C4-2B (cell line): ENCODE results near the gene D2HGDH.
"Not testable (repeated sequence)": the region's sequence is repeated elsewhere in the genome, so short reads cannot be mapped to it uniquely, and the experiment has no call there.

Experiments
- H3K27ac ChIP-seq: fragments of 450-650 bp; 2 replicates; pipeline ENCODE4 v1.5.1; 2017
- ZFX ChIP-seq: fragments of 450-650 bp; IDR thresholded peaks from 2 replicates; pipeline ENCODE4 v1.6.1; 2017
- TF ChIP-seq, protein P1 (sequence below): fragments of 450-650 bp; conservative IDR thresholded peaks from 2 replicates; pipeline ENCODE4 v1.5.1; 2017; ENCODE audit warnings: mild to moderate bottlenecking

D2HGDH gene

DNA sequence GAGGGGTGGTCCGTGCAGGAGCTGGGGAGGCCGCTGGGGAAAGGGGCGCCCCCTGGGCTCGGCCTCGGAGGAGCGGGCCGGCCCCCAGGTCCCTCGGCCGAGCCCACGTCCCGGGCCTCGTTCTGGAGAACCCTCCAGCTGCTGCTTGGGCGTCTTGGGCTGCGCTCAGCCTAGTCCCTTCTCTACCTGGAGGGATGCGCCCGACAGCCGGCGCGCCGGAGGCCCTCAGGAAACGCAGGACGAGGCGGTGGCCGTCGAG lies 293 bp upstream of the D2HGDH start:
- TF ChIP-seq ZFX: no peak
- TF ChIP-seq, protein P1, sequence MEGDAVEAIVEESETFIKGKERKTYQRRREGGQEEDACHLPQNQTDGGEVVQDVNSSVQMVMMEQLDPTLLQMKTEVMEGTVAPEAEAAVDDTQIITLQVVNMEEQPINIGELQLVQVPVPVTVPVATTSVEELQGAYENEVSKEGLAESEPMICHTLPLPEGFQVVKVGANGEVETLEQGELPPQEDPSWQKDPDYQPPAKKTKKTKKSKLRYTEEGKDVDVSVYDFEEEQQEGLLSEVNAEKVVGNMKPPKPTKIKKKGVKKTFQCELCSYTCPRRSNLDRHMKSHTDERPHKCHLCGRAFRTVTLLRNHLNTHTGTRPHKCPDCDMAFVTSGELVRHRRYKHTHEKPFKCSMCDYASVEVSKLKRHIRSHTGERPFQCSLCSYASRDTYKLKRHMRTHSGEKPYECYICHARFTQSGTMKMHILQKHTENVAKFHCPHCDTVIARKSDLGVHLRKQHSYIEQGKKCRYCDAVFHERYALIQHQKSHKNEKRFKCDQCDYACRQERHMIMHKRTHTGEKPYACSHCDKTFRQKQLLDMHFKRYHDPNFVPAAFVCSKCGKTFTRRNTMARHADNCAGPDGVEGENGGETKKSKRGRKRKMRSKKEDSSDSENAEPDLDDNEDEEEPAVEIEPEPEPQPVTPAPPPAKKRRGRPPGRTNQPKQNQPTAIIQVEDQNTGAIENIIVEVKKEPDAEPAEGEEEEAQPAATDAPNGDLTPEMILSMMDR: peak; percentile 18
- peak overlapping the region; percentile 95 for H3K27ac ChIP-seq

DNA sequence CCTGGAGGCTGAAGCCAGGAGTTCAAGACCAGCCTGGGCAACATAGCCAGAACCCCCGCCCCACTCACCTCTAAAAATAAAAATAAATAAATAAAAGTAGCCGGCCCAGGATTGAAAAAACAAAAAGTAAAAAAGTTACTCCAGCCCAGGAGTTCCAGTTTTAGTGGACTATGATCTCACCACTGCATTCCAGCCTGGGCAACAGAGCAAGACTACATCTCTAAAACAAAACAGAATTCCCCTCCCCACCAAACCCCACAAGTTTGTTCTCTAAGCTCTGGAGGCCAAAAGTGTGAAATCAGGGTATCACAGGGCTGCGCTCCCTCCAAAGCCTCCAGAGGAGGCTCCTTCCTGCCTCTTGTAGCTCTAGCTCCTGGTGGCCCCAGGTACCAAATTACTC lies 1.7 kb downstream of the D2HGDH start:
- TF ChIP-seq, protein P1: no peak
- TF ChIP-seq ZFX: no peak
- H3K27ac ChIP-seq: peak overlapping the region; percentile 95; the same call in 1 of the 2 replicates

DNA sequence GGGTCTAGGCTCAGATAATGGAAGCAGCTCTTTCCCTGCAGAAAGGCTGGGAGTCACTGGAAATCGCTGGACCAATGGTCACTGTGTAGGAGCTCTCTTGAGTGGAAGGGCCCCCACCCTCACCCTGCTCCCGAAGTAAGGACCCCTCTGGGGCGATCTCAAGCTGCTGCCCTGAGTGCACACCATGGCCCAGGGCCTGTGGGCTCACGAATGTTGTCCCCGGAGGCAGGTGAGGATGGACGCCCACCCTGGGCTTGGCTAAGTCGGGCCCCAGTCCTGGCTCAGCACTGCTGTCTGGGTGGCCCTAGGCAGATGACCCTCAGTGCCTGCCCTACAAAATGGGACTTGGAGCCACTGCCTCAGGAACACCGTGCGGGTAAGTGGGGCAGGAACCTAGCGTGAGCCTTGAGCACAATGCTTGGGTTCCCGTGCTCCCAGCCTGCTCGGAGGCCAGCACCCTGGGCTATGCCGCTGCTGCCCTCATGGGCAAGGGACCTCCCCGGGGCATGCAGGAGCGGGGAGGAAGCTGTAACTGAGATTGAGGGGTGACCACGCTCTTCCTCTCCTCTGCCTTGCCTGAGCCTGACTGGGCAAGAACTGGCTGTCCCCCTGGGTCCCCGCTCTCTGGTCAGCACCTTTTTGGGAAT lies 3.7 kb downstream of the D2HGDH start:
- TF ChIP-seq, protein P1: no peak
- no peak for TF ChIP-seq ZFX
- H3K27ac ChIP-seq: no peak overlapping the region

DNA sequence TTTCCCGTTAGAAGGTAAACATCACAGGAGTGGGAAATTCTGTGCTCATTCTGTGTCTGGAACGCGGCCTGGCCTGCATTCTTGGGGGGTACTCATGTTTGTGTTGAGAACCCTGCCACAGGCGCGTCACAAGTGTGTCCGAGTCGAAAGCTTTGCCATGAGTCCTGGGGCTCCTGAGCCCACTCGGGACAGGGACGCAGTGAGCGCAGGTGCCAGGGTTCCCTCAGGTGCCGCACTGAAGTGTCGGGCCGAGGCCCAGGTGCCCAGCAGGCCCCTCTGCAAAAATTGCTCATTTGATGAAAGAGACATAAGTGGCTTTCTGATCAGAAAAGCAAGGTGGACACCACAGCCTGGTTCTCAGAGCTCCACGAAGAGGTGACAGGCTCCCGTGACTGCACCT lies 4.7 kb downstream of the D2HGDH start:
- TF ChIP-seq ZFX: no peak
- TF ChIP-seq, protein P1: no peak
- no peak overlapping the region for H3K27ac ChIP-seq

DNA sequence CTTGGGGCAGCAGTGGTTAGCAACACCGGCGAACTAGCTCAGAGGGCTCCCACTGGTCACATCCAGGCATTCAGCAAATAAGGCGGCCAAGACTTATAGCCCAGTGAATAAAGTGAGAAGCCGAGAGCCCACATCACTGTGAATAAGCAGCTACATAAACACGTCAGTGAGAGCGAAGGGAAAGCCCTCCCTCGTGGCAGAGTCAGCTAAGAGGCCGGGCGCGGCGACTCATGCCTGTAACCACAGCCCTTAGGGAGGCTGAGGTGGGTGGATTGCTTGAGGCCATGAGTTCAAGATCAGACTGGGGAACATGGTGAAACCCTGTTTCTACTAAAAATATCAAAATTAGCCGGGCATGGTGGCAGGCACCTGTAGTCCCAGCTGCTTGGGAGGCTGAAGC lies 5.2 kb downstream of the D2HGDH start:
- no peak overlapping the region for H3K27ac ChIP-seq
- TF ChIP-seq ZFX: no peak
- TF ChIP-seq, protein P1: no peak

DNA sequence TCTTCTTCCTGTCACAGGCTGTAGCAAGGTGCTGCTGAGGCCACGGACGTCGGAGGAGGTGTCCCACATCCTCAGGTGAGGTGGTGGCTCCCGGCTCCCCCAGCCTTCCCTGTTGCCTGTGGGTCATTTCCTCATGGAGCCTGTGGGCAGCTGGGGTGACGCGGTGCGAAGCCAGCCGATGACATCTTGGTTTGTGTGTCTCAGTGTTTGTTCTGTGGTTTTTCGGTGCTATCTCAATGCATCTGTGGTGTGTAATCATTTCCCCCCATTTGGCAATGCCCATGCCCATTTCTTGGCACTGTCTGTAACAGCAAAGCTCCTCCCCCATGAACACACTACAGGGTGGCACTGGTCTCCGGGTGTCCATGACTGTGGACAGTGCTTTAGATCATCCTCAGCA lies 6.6 kb downstream of the D2HGDH start:
- no peak for TF ChIP-seq ZFX
- TF ChIP-seq, protein P1: no peak
- H3K27ac ChIP-seq: no peak overlapping the region

DNA sequence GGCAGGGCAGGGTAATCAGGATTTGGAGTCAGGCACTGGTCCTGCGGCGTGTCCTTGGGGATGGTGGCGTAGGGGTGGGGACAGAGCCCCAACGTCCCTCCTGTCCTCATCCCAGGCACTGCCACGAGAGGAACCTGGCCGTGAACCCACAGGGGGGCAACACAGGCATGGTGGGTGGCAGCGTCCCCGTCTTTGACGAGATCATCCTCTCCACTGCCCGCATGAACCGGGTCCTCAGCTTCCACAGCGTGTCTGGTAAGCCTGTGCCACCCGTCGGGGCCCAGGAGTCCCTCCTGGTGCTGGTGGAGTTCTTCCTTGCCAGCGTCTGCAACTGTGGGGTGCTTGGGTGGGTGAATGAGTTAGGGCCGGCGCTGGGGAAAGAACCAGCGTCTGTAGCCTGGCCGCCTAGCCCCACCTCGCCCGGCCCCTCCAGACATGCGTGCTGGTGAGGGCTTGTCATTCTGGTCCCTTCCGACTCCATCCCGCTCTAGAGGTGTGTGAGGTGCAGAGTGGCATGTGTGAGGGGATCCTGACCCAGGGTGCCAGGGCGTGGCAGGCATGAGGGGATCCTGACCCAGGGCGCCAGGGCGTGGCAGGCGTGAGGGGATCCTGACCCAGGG lies 8.0 kb downstream of the D2HGDH start:
- no peak overlapping the region for H3K27ac ChIP-seq
- TF ChIP-seq ZFX: no peak
- TF ChIP-seq, protein P1: no peak

DNA sequence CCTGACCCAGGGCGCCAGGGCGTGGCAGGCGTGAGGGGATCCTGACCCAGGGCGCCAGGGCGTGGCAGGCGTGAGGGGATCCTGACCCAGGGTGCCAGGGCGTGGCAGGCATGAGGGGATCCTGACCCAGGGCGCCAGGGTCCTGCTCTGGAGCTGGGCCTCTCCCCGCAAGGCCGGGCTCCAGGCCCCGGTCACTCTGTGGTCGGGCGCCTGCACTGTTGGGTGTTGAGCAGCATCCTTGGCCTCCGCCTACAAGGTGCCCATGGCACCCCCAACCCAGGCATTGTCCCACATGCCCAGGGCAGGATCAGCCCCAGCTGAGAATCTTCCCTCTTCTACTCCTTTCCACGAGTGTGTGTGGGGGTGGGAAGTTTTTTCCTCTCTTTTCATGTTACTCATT lies 8.6 kb downstream of the D2HGDH start:
- not testable (repeated sequence) for H3K27ac ChIP-seq
